Measurements from ENCODE around the gene WNT2B. TPM values are rescaled to one million over a fixed set of nuclear protein-coding genes. Genes with fewer than 3 reads are reported as not detected.
A peak's percentile ranks its signal among the peaks of the same experiment; 100 is the strongest.

The WNT2B gene
- total RNA-seq, 4 donors from 2014 or later = 2.7 to 6.3 (median 3.8) TPM

DNA sequence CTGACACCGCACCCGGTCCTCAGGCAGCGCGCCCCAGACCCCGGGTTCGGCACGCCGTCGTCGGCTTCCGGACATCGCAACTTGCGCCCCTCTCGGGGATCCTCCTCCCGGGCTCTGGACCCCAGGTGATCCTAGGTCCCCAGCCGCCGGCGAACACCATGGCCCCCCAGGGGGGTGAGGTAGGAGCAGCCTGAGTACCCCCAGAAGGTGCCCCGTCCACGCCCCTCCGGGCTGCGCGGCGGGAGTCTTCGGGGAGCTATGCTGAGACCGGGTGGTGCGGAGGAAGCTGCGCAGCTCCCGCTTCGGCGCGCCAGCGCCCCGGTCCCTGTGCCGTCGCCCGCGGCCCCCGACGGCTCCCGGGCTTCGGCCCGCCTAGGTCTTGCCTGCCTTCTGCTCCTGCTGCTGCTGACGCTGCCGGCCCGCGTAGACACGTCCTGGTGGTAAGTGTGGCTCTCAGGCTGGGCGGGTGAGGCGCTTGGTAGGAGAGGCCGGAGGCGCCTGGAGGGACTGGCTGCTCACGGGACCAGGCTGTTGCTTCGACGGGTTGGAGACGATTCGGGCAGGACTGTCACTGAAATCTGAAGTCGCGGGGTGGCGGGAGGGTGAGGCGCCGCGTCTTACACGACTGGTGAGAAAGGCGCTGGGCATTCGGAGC is 367 bp downstream of the WNT2B start:
- Histone ChIP-seq H3K9me3 (no peaks in the 10 kb centered on the region), H3K27me3 (peaks cover 0 to 56% (median 16%) of the 10 kb centered on the region in 4 donors), H3K4me3 (peak overlapping the region; percentile 57 to 72 (median 58)), H3K36me3 (no peaks in the 10 kb centered on the region), H3K27ac (replicated peaks in 1 of 4) (peak overlapping the region in 2 of 4 donors; percentile 21 to 25), H3K4me1 (peaks cover 14 to 30% (median 21%) of the 10 kb centered on the region in 4 donors)
- intact Hi-C loops (cut with DNase I) = no loop called here
- no peak for DNase-seq (ENCODE audit: extremely low spot score)
- TF ChIP-seq, protein P1, sequence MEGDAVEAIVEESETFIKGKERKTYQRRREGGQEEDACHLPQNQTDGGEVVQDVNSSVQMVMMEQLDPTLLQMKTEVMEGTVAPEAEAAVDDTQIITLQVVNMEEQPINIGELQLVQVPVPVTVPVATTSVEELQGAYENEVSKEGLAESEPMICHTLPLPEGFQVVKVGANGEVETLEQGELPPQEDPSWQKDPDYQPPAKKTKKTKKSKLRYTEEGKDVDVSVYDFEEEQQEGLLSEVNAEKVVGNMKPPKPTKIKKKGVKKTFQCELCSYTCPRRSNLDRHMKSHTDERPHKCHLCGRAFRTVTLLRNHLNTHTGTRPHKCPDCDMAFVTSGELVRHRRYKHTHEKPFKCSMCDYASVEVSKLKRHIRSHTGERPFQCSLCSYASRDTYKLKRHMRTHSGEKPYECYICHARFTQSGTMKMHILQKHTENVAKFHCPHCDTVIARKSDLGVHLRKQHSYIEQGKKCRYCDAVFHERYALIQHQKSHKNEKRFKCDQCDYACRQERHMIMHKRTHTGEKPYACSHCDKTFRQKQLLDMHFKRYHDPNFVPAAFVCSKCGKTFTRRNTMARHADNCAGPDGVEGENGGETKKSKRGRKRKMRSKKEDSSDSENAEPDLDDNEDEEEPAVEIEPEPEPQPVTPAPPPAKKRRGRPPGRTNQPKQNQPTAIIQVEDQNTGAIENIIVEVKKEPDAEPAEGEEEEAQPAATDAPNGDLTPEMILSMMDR (IDR thresholded peaks at IDR 0.05) = no peak
- WGBS = 80% methylated on average over 3 of the region's 66 CpGs

DNA sequence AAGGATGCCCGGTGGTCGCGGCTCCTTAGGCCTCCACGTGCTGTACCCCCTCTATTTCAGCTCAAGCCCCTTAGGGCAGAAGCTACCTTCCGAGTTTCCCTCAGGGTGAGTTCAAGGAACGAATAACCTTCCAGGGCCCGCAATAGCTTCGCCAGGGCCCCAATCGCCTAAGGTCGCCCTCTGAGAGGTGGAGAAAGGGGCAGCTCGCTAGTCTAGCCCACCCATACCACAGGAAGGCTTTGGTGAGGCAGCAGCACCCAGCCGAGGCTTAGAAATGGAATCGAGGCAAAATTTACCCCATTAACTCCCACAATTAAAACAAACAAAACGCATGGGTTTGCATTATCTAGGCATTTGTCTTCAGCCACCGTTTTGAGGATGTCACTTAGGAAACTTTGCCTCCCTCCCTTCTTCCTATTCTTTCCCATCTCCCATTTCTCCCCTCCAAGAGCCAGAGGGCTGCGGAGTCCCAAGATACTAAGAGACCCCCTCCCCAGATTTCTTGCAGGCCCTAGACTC is 954 bp downstream of the WNT2B start:
- Histone ChIP-seq H3K27ac (replicated peaks in 1 of 4) (peak overlapping the region in 1 of 4 donors; percentile 21), H3K4me1 (peaks cover 14 to 30% (median 21%) of the 10 kb centered on the region in 4 donors), H3K36me3 (no peaks in the 10 kb centered on the region), H3K27me3 (peaks cover 0 to 50% (median 16%) of the 10 kb centered on the region in 4 donors), H3K4me3 (peak overlapping the region in 3 of 4 donors; percentile 57 to 72 (median 57)), H3K9me3 (no peaks in the 10 kb centered on the region)
- WGBS = 73% methylated on average over 11 of the region's 16 CpGs
- intact Hi-C loops (cut with DNase I) = no loop called here
- TF ChIP-seq POLR2A (IDR thresholded peaks at IDR 0.05; ENCODE audit: low read depth) (no peak), POLR2AphosphoS5 (IDR thresholded peaks at IDR 0.05) (no peak), EP300 (IDR thresholded peaks at IDR 0.05) (no peak)
- TF ChIP-seq, protein P1 (IDR thresholded peaks at IDR 0.05) = no peak
- no peak for DNase-seq (ENCODE audit: extremely low spot score)

DNA sequence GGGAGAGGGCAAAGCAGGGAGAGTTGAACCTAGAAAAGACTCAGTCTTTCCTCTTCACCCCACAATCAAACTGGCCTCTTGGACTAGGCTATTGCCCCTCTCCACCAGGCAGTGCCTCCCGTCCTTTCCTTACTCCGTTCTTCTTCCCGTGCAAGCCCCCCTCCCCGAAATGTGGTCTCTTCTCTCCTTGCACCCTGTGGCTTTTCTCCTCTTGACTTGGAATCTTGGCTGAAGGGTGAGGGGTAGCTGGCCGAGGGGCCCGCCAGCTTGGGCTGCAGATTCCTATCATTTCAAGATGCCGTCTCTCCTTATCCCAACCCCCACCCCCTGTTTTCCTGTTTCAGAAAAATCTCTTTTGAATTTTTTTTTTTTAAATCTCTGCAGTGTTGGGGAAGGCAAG is 1.6 kb downstream of the WNT2B start:
- peaks cover 16 to 36% (median 22%) of the 10 kb centered on the region in 4 donors for H3K4me1 ChIP-seq
- WGBS = 91% methylated on average over 7 of the region's 7 CpGs

DNA sequence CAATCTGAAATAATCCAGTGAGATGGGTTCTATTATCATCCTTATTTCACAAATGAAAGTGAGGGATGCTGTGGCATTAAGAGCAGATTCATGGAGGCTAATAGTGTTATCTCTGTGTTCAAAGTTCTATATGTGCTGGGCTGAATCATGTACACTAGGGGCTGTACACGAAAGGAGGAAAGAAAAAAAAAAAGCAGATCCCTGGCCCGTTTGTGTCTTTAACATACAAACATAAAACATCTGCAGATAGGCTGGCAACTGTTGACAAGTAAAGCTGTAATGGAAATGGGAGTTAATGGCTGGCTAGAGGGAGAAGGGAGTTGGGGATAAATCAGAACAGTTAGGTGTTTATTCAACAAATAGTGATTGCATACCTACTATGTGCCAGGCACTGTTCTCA is 3.1 kb downstream of the WNT2B start:
- H3K27ac ChIP-seq (replicated peaks in 1 of 4) = no peak overlapping the region
- peaks cover 21 to 45% (median 28%) of the 10 kb centered on the region in 4 donors for H3K4me1 ChIP-seq
- peaks cover 0 to 33% (median 16%) of the 10 kb centered on the region in 4 donors for H3K27me3 ChIP-seq
- H3K9me3 ChIP-seq = no peaks in the 10 kb centered on the region
- TF ChIP-seq, protein P1 (IDR thresholded peaks at IDR 0.05) = no peak
- TF ChIP-seq POLR2AphosphoS5 (IDR thresholded peaks at IDR 0.05) (no peak), POLR2A (IDR thresholded peaks at IDR 0.05; ENCODE audit: low read depth) (no peak), EP300 (IDR thresholded peaks at IDR 0.05) (no peak)
- peaks cover 0 to 4% (median 0%) of the 10 kb centered on the region in 4 donors for H3K36me3 ChIP-seq
- DNase-seq (ENCODE audit: extremely low spot score) = no peak
- intact Hi-C loops (cut with DNase I) = no loop called here
- WGBS = 44% methylated on average over 2 of the region's 2 CpGs
- no peak overlapping the region for H3K4me3 ChIP-seq

More for the DNA sequence above, 1.6 kb downstream of the WNT2B start:
- H3K4me3 ChIP-seq = peak overlapping the region in 1 of 4 donors; percentile 72
- intact Hi-C loops (cut with DNase I) = no loop called here
- no peaks in the 10 kb centered on the region for H3K9me3 ChIP-seq
- no peak for DNase-seq (ENCODE audit: extremely low spot score)
- H3K36me3 ChIP-seq = no peaks in the 10 kb centered on the region
- TF ChIP-seq POLR2AphosphoS5 (IDR thresholded peaks at IDR 0.05) (no peak), EP300 (IDR thresholded peaks at IDR 0.05) (no peak), POLR2A (IDR thresholded peaks at IDR 0.05; ENCODE audit: low read depth) (no peak)
- TF ChIP-seq, protein P1 (IDR thresholded peaks at IDR 0.05) = no peak
- no peak overlapping the region for H3K27ac ChIP-seq (replicated peaks in 1 of 4)
- peaks cover 0 to 46% (median 16%) of the 10 kb centered on the region in 4 donors for H3K27me3 ChIP-seq

Measured in esophagus muscularis mucosa (tissue), 4 donors.